NT2/D1 (cell line): ENCODE data around the gene CLEC2B.

ENCODE experiments used
- DNase-seq: peaks from one replicate; pipeline ENCODE4 v3.0.0-alpha.2; 2011; ENCODE audit warnings: low read depth, low spot score
- H3K27me3 ChIP-seq: 2 replicates; pipeline ENCODE4 v1.6.0; 2011; ENCODE audit warnings: mild to moderate bottlenecking; ENCODE audit not compliant: insufficient read length, insufficient read depth
- H3K36me3 ChIP-seq: 2 replicates; pipeline ENCODE4 v1.6.1; 2011; ENCODE audit warnings: mild to moderate bottlenecking, low read length, mixed read lengths; ENCODE audit not compliant: insufficient read depth, insufficient read length
- H3K4me1 ChIP-seq: 2 replicates; pipeline ENCODE4 v1.5.1; 2011; ENCODE audit not compliant: insufficient read depth, insufficient read length
- H3K4me3 ChIP-seq: 2 replicates; pipeline ENCODE4 v1.5.1; 2011; ENCODE audit warnings: low read depth; ENCODE audit not compliant: insufficient read length
- H3K9ac ChIP-seq: 2 replicates; pipeline ENCODE4 v1.6.0; 2011; ENCODE audit warnings: low read depth; ENCODE audit not compliant: insufficient read length
- H3K9me3 ChIP-seq: 2 replicates; pipeline ENCODE4 v1.5.1; 2011; ENCODE audit warnings: mild to moderate bottlenecking, low read length; ENCODE audit not compliant: insufficient read depth
- SUZ12 ChIP-seq: IDR thresholded peaks from 2 replicates; pipeline ENCODE4 v1.6.1; 2011; ENCODE audit not compliant: insufficient read length, insufficient read depth; ENCODE audit errors: extremely low read depth
- YY1 ChIP-seq: IDR thresholded peaks from 2 replicates; pipeline ENCODE4 v1.6.1; 2011; ENCODE audit not compliant: insufficient read length, insufficient read depth
- ZNF274 ChIP-seq: IDR thresholded peaks from 2 replicates; pipeline ENCODE4 v1.6.1; 2011; ENCODE audit warnings: mild to moderate bottlenecking, low read depth, low read length

The CLEC2B gene

DNA sequence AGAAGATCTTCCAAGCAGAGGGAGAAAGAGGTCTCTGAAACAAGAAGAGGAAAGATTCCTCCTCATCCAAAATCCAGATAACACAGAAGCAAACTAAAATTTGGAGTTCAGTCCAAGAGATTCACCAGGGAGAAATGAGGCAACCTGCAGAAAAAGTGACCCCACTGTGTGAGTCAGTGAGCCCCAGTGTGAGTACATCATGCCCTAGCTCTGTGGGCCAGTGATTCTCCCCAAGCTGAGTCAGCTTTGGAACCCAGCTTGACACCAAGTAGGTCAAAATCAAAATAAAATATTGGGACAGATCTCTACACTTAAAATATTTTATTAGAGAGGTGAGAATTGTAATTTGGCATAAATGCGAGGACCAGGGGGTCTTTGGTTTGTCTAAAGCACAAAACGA is 17.2 kb downstream of the CLEC2B start:
- Histone ChIP-seq H3K36me3 (no peaks in the 10 kb centered on the region), H3K27me3 (no peaks in the 10 kb centered on the region)
- no peak for TF ChIP-seq YY1

DNA sequence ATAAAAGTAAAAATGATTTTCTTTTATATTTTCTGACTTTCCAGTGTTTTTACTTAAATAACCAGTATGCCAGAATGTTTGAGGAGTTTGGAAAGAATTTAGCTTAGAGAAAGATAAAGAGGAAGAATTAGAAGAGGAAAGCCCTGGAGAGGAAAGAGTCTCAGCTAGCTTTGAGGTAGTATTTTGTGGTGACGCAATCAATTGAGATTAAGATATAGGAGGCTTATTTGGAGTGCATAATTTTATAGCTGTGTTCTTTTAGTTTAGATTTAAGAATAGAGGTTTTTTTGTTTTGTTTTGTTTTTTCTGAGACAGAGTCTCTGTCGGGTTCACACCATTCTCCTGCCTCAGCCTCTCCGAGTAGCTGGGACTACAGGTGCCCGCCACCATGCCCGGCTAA is 18.1 kb downstream of the CLEC2B start:
- Histone ChIP-seq H3K9ac (no peak overlapping the region), H3K4me1 (no peaks in the 10 kb centered on the region), H3K9me3 (no peaks in the 10 kb centered on the region), H3K36me3 (no peaks in the 10 kb centered on the region), H3K27me3 (no peaks in the 10 kb centered on the region), H3K4me3 (no peak overlapping the region)
- no peak for TF ChIP-seq YY1
- TF ChIP-seq SUZ12: no peak
- no peak for TF ChIP-seq ZNF274
- no peak for DNase-seq

More for the DNA sequence above, 17.2 kb downstream of the CLEC2B start:
- no peaks in the 10 kb centered on the region for H3K4me1 ChIP-seq
- no peaks in the 10 kb centered on the region for H3K9me3 ChIP-seq
- no peak overlapping the region for H3K4me3 ChIP-seq
- H3K9ac ChIP-seq: no peak overlapping the region
- no peak for DNase-seq

DNA sequence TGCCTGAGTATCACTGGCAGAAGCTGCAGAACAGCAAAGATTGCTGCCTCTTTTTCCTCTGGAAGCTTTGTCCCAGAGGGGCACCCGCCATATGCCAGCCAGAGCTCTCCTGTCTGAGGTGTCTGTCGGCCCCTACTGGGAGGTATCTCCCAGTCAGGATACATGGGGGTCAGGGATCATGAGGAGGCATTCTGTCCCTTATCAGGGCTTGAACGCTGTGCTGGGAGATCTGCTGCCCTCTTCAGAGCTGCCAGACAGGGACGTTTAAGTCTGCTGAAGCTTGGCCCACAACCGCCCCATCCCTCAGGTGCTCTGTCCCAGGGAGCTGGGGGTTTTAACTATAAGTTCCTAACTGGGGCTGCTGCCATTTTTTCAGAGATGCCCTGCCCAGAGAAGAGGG is 20.3 kb downstream of the CLEC2B start:
- H3K36me3 ChIP-seq: no peaks in the 10 kb centered on the region
- no peak overlapping the region for H3K4me3 ChIP-seq
- H3K27me3 ChIP-seq: no peaks in the 10 kb centered on the region
- TF ChIP-seq SUZ12 (no peak), YY1 (no peak), ZNF274 (no peak)
- no peaks in the 10 kb centered on the region for H3K4me1 ChIP-seq
- H3K9ac ChIP-seq: no peak overlapping the region
- H3K9me3 ChIP-seq: no peaks in the 10 kb centered on the region
- no peak for DNase-seq

DNA sequence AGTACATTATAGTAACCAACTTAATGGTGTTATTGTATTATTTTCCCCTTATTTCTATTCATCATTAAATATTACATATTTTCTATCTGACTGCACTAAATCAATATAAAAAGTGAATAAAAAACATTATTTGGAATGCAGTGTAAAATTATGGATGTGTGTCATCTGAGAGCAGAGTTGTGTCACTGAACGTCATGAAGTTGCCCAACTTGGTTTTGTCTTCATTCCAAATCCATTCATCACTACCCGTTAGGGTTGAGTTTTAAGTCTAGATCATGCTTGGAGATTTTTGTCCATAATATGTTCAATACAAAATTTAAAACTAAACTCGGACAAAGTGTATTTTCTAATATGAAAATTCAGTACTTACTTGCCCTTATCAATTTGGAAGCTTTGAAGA is 25.7 kb downstream of the CLEC2B start:
- TF ChIP-seq YY1 (no peak), ZNF274 (no peak), SUZ12 (no peak)
- Histone ChIP-seq H3K9ac (no peak overlapping the region), H3K36me3 (no peaks in the 10 kb centered on the region), H3K27me3 (no peaks in the 10 kb centered on the region), H3K9me3 (no peaks in the 10 kb centered on the region), H3K4me1 (no peaks in the 10 kb centered on the region), H3K4me3 (no peak overlapping the region)
- DNase-seq: no peak

DNA sequence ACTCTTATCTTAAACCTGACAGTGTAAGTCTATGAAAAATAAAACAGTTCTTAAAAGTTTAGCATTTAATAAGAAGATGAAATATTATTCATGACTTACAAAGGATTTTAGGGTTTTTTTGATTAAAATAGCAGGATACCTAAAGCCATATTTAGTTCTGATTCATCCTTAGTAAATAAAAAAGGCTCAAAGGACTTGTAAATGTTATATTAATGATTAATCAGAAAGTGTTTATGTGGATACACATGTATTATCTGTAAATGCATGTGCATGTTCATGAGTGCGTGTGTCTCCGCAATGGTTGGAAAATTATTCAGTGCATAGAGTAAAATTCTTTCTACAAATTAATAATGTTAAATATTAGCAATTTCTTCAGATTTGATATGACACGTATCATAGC is 37.4 kb downstream of the CLEC2B start:
- H3K4me1 ChIP-seq: no peaks in the 10 kb centered on the region
- no peak overlapping the region for H3K9ac ChIP-seq
- no peaks in the 10 kb centered on the region for H3K27me3 ChIP-seq
- H3K9me3 ChIP-seq: 0 out of 2 replicates have a peak, but pooled peaks cover 5% of the 10 kb centered on the region
- no peak overlapping the region for H3K4me3 ChIP-seq
- no peak for DNase-seq
- TF ChIP-seq YY1 (no peak), SUZ12 (no peak), ZNF274 (no peak)
- H3K36me3 ChIP-seq: no peaks in the 10 kb centered on the region

DNA sequence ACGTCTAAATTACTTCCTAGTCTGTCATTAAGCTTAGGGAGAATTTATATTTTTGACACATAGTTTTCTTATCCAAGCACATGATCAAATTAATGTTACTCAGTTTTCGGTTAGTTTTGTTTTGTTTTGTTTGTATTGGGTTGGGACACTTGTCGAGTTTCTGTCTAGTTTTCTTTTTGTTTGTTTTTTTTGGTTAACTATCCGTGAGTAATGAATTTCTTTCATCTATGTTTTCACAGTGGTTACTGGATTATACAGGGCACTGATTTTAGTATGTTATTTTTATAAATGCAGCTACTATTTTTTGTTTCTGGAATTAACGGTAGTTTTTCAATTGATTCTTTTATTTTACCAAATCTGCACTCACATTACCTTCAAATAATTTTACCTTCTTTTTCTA is 39.2 kb downstream of the CLEC2B start:
- no peaks in the 10 kb centered on the region for H3K4me1 ChIP-seq
- H3K9me3 ChIP-seq: 0 out of 2 replicates have a peak, but pooled peaks cover 5% of the 10 kb centered on the region
- no peak for TF ChIP-seq SUZ12
- no peak for TF ChIP-seq ZNF274
- no peak for TF ChIP-seq YY1
- no peaks in the 10 kb centered on the region for H3K36me3 ChIP-seq
- no peak for DNase-seq
- no peak overlapping the region for H3K4me3 ChIP-seq
- H3K27me3 ChIP-seq: no peaks in the 10 kb centered on the region
- H3K9ac ChIP-seq: no peak overlapping the region

DNA sequence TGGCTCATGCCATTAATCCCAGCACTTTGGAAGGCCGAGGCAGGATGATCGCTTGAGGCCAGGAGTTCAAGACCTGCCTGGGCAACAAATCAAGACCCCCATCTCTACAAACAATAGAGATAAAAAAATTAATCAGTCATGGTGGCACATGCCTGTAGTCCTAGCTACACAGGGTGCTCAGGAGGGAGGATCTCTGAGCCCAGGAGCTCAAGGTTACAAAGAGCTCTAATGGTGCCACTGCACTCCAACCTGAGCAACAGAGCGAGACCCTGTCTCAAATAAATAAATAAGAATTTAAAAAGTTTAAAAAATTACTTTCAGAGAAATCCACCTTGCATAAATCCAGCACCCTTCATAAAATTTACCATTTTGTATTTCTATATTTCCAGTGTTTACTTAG is 39.7 kb downstream of the CLEC2B start:
- TF ChIP-seq ZNF274 (no peak), SUZ12 (no peak), YY1 (no peak)
- Histone ChIP-seq H3K4me3 (no peak overlapping the region), H3K9me3 (0 out of 2 replicates have a peak, but pooled peaks cover 5% of the 10 kb centered on the region), H3K4me1 (no peaks in the 10 kb centered on the region), H3K27me3 (no peaks in the 10 kb centered on the region), H3K9ac (no peak overlapping the region), H3K36me3 (no peaks in the 10 kb centered on the region)
- DNase-seq: no peak
